Measurements from ENCODE around the gene ERC2.

DNA sequence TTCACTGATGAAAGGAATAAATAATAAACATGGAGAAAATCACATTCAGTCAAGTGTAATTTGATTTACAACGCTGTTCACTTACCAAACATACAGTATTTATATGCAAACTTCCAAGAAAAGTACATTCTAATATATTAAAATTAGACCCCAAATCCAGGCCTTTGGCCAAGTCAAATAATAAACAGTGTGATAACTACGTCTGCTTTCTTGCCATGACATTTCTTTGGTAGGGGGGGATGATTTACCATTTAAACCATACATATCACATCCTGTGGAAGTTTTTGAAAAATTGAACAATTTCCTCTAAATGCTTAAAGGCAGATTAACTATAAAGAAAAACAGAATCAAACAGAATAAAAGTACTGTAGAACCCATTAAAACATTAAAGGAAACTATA, 613.0 kb downstream of the ERC2 start:
- no peak for TF ChIP-seq EZH2 (IDR thresholded peaks at IDR 0.05; ENCODE audit: borderline replicate concordance, low read depth, low read length, poor library complexity, severe bottlenecking)
- TF ChIP-seq, protein P1, sequence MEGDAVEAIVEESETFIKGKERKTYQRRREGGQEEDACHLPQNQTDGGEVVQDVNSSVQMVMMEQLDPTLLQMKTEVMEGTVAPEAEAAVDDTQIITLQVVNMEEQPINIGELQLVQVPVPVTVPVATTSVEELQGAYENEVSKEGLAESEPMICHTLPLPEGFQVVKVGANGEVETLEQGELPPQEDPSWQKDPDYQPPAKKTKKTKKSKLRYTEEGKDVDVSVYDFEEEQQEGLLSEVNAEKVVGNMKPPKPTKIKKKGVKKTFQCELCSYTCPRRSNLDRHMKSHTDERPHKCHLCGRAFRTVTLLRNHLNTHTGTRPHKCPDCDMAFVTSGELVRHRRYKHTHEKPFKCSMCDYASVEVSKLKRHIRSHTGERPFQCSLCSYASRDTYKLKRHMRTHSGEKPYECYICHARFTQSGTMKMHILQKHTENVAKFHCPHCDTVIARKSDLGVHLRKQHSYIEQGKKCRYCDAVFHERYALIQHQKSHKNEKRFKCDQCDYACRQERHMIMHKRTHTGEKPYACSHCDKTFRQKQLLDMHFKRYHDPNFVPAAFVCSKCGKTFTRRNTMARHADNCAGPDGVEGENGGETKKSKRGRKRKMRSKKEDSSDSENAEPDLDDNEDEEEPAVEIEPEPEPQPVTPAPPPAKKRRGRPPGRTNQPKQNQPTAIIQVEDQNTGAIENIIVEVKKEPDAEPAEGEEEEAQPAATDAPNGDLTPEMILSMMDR (conservative IDR thresholded peaks at IDR 0.05; ENCODE audit: low read depth, low read length): no peak

All from A673 (cell line).